NCI-H2029 treated with DMSO at 0.1 percent for 48 hours (cell line): ENCODE data around the gene INTS11.
A peak's percentile ranks its signal among the peaks of the same experiment; 100 is the strongest.

Experiments
- DNase-seq: peaks from one replicate; lab custom pipeline; 2025; lab: John Stamatoyannopoulos, UW

Gene INTS11

GRCh38 chr1:1312450-1313314, 11.8 kb downstream of the INTS11 start:
- no peak for DNase-seq

- no peak for DNase-seq
Observed at GRCh38 chr1:1311107-1312104, 13.1 kb downstream of the INTS11 start.

- no peak for DNase-seq
Observed at GRCh38 chr1:1310476-1311053, 13.9 kb downstream of the INTS11 start.

- no peak for DNase-seq
Observed at GRCh38 chr1:1310109-1310385, 14.4 kb downstream of the INTS11 start.

GRCh38 chr1:1309251-1310108, 15.0 kb downstream of the INTS11 start:
- no peak for DNase-seq

- DNase-seq: no peak
Observed at GRCh38 chr1:1308756-1309250, 15.7 kb downstream of the INTS11 start.

GRCh38 chr1:1307923-1308755, 16.3 kb downstream of the INTS11 start, which contains the start of the genes ACAP3 and PUSL1:
ACAP3 (minus strand) TSS chr1:1307930; CDS start chr1:1307815, 115 bp downstream.
PUSL1 (plus strand) TSS chr1:1308597; CDS start chr1:1308644, 47 bp downstream.
- peak; percentile 43 for DNase-seq

GRCh38 chr1:1307261-1307922, 17.1 kb downstream of the INTS11 start:
- no peak for DNase-seq

- no peak for DNase-seq
Observed at GRCh38 chr1:1306661-1307260, 17.7 kb downstream of the INTS11 start.

GRCh38 chr1:1306070-1306660, 18.3 kb downstream of the INTS11 start:
- DNase-seq: no peak

GRCh38 chr1:1305300-1306069, 19.0 kb downstream of the INTS11 start:
- no peak for DNase-seq

GRCh38 chr1:1304331-1305299, 19.8 kb downstream of the INTS11 start:
- DNase-seq: peak; percentile 12

GRCh38 chr1:1303736-1304135, 20.7 kb downstream of the INTS11 start:
- DNase-seq: no peak

GRCh38 chr1:1302951-1303509, 21.4 kb downstream of the INTS11 start:
- DNase-seq: no peak

GRCh38 chr1:1302006-1302430, 22.4 kb downstream of the INTS11 start:
- DNase-seq: no peak

GRCh38 chr1:1300352-1300739, 24.1 kb downstream of the INTS11 start:
- no peak for DNase-seq
